Measurements from ENCODE around the gene ITGA1.

ITGA1 gene

GRCh38 chr5:52772668-52773067 is 15.0 kb upstream of the ITGA1 start:
- DNase-seq (ENCODE audit: low spot score): no peak

- no peak for DNase-seq (ENCODE audit: low spot score)
Observed at GRCh38 chr5:52773342-52773741, 14.4 kb upstream of the ITGA1 start.

GRCh38 chr5:52774005-52774410 is 13.7 kb upstream of the ITGA1 start:
- DNase-seq (ENCODE audit: low spot score): no peak

GRCh38 chr5:52776116-52776515 is 11.6 kb upstream of the ITGA1 start:
- no peak for DNase-seq (ENCODE audit: low spot score)

GRCh38 chr5:52777186-52777585 is 10.5 kb upstream of the ITGA1 start:
- DNase-seq (ENCODE audit: low spot score): no peak

- no peak for DNase-seq (ENCODE audit: low spot score)
Observed at GRCh38 chr5:52778781-52779180, 8.9 kb upstream of the ITGA1 start.

GRCh38 chr5:52779213-52779612 is 8.5 kb upstream of the ITGA1 start:
- DNase-seq (ENCODE audit: low spot score): no peak

GRCh38 chr5:52783226-52783959 is 4.3 kb upstream of the ITGA1 start:
- no peak for DNase-seq (ENCODE audit: low spot score)

- no peak for DNase-seq (ENCODE audit: low spot score)
Observed at GRCh38 chr5:52784737-52785136, 3.0 kb upstream of the ITGA1 start.

- no peak for DNase-seq (ENCODE audit: low spot score)
Observed at GRCh38 chr5:52786391-52786790, 1.3 kb upstream of the ITGA1 start.

GRCh38 chr5:52786949-52787599 is 642 bp upstream of the ITGA1 start:
- DNase-seq (ENCODE audit: low spot score): no peak

- no peak for DNase-seq (ENCODE audit: low spot score)
Observed at GRCh38 chr5:52788505-52788821, 747 bp downstream of the ITGA1 start.

GRCh38 chr5:52789378-52789777 is 1.7 kb downstream of the ITGA1 start:
- no peak for DNase-seq (ENCODE audit: low spot score)

- DNase-seq (ENCODE audit: low spot score): no peak
Observed at GRCh38 chr5:52789851-52790250, 2.1 kb downstream of the ITGA1 start.

GRCh38 chr5:52791366-52791765 is 3.6 kb downstream of the ITGA1 start:
- DNase-seq (ENCODE audit: low spot score): no peak

- no peak for DNase-seq (ENCODE audit: low spot score)
Observed at GRCh38 chr5:52794519-52794918, 6.8 kb downstream of the ITGA1 start.

- no peak for DNase-seq (ENCODE audit: low spot score)
Observed at GRCh38 chr5:52796031-52796430, 8.3 kb downstream of the ITGA1 start.

- DNase-seq (ENCODE audit: low spot score): no peak
Observed at GRCh38 chr5:52796516-52797103, 8.9 kb downstream of the ITGA1 start.

GRCh38 chr5:52798938-52799337 is 11.2 kb downstream of the ITGA1 start:
- DNase-seq (ENCODE audit: low spot score): no peak

- DNase-seq (ENCODE audit: low spot score): no peak
Observed at GRCh38 chr5:52799358-52799982, 11.8 kb downstream of the ITGA1 start.

- DNase-seq (ENCODE audit: low spot score): peak; percentile 92
Observed at GRCh38 chr5:52799983-52800393, 12.3 kb downstream of the ITGA1 start.

GRCh38 chr5:52800394-52801213 is 12.9 kb downstream of the ITGA1 start:
- peak; percentile 60 for DNase-seq (ENCODE audit: low spot score)

All from hematopoietic multipotent progenitor cell treated with erythropoietin and hydrocortisone succinate and interleukin-3 and kit ligand, for 15 days (in vitro differentiated cells).